ENCODE measurements around the gene PRKX.
"Not testable (repeated sequence)": the region's sequence is repeated elsewhere in the genome, so short reads cannot be mapped to it uniquely, and the experiment has no call there.

The PRKX gene

GRCh38 chrX:3648084-3648483 lies 65.4 kb downstream of the PRKX start:
- no peak for DNase-seq

DNA sequence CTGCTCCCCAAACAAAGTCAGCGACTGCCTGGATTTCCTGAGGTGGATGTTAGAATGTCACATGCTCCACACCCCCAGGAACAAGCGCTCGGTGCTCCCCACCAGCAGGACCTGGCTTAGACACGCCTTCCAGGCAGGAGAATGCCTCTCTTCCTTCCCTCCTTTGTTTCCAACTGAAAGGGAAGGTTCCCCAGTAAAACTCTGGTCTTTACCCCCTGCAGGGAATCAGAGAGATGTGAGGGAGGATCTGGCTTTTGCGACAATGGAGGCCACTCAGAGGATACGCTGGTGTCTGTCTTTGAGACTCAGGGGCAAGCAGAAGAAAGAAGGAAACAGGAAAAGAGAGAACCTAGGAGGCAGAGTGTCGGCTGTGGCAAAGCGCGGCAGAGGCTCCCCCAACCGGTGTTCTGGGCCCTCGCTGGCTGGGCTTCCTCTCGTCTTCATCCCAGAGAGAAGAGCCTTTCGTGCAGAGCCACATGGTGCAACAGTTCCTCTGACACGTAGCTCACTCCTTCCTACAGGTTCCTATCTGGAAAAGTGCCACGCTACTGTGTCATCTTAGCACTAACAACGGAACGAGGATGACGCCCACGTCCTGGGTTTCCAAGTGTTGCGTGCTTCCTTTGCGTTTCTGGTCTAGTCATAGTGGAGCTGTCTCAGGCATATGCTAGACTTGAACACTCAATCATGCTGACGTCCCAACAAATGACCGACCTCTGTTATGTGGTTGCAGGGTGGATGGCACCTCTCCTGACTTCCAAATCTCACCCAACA lies 73.4 kb downstream of the PRKX start:
- not testable (repeated sequence) for DNase-seq

GRCh38 chrX:3639236-3639635 lies 74.2 kb downstream of the PRKX start:
- DNase-seq = peak; percentile 67

DNA sequence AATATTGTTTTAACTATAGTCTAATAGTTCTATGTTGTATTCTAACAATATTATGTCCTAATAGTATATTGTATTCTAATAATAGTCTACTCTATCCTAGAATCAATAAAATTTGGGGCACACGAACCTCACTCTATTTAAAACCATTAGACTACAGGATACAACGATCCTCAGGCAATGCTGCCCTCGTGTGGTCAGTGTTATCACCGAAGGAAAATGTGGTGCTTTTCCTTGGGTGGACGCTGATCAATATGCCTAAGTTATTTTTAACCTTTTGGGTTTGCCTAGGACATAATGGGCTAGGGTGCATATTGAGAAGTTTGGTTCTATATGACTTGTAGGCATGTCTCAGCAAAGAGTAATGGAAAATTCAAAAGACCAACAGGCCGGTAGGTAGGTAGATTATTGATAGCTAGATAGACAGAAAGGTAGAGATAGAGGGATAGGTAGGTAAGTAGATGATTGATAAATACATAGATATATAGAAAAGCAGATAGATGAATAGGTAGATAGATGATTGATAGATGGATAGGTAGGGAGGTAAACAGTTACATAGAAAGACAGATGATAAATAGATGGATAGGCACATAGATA lies 75.1 kb downstream of the PRKX start:
- peak; percentile 63 for DNase-seq

GRCh38 chrX:3636803-3637202 lies 76.6 kb downstream of the PRKX start:
- no peak for DNase-seq

DNA sequence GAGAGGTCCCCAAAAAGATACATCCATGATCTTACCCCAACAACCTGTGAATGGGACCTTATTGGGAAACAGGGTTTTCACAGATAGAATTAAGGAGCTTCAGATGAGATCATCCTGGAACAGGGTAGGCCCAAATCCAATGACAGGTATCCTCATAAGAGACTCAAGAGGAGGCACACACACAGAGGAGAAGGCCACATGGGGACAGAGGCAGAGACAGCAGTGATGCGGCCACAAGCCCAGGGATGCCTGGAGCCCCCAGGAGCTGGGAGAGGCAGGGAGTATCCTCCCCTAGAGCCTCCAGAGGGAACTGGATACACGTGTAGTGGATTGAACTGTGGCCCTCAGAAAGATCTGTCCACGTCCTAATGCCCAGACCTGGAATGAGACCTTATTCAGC lies 82.3 kb downstream of the PRKX start:
- DNase-seq = no peak

- DNase-seq = no peak
Observed at GRCh38 chrX:3627594-3627993, 85.9 kb downstream of the PRKX start.

DNA sequence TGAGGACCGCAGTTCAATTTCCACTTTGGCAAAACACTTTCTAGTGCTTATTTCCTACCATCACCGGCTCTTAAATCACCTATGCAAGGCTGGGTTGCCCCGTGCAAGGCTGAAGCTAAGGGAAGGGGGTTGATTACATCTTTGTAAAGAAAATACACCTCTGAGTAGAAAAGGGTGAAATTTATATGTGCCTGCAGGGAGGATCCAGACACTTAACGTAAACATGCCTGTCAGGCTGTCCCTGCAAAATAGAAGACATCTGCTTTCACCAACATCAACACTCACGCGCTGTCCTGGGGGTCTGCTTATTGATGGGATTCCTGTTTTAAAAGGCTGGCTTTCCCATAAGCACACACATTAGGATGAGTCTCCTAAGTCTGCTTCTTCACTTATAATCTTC lies 92.0 kb downstream of the PRKX start:
- DNase-seq = no peak

GRCh38 chrX:3611744-3612143 lies 101.7 kb downstream of the PRKX start:
- DNase-seq = not testable (repeated sequence)

DNA sequence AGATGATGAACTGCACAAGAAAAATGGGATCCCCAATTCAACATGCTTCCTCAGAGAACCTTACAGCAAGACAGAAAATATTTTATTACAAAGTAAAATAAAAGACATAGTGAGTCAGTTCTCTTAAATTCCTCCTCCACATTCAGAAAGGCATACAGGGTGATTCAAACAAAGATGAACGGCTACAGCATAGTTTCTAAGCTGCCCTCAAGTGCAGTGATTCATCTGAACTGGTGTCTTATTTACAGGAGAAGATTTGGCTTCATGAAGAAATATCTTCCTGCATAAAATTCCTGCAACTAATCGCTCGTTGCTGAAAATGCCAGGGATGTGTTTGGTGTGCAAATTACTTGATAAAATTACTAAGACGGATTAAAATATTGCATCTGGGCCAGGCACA lies 103.6 kb downstream of the PRKX start:
- DNase-seq = no peak

DNA sequence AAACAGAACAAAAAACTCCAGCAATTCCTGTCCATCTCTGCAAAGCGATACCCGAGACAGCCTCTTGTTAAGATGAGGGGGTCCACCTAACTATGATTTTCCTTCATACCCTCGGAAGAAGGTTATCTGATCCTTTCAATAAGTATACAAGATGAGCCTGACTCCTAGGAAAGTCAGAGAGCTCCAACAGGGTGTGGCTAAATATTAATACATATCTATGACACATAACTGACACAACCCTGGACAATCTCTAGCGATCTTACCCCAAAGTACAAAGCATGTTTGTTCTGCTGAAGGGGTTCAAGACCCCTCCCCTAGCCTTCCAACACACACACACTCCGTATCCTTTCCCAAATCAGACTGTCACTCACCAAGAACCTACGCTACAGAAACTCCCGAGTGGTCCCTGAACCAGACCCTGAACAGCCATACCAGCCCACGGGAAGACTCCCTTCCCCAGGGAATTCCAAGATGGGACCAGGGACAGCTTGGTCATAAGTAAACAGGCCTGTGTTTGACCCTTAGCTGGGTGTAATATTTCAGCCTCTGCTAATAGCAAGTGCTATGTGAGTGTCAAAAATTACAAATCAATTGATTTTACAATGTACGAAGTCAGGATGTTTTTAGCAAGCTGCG lies 110.3 kb downstream of the PRKX start:
- DNase-seq = no peak

- no peak for DNase-seq
Observed at GRCh38 chrX:3599802-3600430, 113.5 kb downstream of the PRKX start.

- DNase-seq = no peak
Observed at GRCh38 chrX:3598709-3599108, 114.7 kb downstream of the PRKX start.

DNA sequence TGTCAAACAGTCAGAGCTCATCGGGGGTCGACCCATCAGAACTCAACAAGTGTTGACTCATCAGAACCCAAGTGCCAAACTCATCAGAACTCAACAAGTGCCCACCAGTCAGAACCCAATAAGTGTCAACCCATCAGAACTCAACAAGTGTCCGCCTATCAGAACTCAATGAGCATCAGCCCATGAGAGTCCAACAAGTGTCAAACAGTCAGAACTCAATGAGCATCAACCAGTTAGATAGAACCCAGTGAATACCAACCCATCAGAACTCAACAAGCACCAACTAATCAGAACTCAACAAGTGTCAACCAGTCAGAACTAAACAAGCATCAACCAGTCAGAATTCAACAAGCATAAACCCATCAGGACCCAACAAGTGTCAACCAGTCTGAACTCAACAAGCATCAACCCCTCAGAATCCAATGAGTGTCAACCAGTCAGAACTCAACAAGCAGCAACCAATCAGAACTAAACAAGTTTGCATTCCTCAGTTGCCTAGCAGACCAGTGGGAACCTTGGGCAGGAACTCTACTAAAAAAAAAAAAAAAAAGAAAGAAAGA lies 115.3 kb downstream of the PRKX start:
- DNase-seq = no peak

GRCh38 chrX:3592184-3592583 lies 121.3 kb downstream of the PRKX start:
- no peak for DNase-seq

DNA sequence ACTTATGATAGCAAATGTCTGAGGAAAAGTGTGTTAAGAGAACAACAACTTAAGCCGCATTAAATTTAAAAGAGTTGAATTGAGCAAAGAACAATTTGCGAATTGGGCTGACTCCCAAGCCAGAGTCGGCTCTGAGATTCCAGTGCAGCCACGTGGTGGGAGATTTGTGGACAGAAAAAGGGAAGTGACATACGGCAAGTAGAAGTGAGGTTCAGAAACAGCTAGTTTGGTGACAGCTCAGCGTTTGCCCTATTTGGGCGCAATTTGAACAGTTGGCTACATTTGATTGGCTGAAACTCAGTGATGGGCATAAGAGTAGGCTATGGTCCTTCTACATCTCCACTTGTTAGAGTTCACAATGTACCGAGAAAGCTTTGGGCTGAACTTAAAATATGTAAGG lies 124.0 kb downstream of the PRKX start:
- peak; percentile 43 for DNase-seq

- no peak for DNase-seq
Observed at GRCh38 chrX:3585719-3586118, 127.7 kb downstream of the PRKX start.

GRCh38 chrX:3584415-3584996 lies 128.9 kb downstream of the PRKX start:
- no peak for DNase-seq

- no peak for DNase-seq
Observed at GRCh38 chrX:3582451-3582850, 131.0 kb downstream of the PRKX start.

GRCh38 chrX:3581609-3582108 lies 131.8 kb downstream of the PRKX start:
- no peak for DNase-seq

- DNase-seq = no peak
Observed at GRCh38 chrX:3577551-3577950, 135.9 kb downstream of the PRKX start.

DNA sequence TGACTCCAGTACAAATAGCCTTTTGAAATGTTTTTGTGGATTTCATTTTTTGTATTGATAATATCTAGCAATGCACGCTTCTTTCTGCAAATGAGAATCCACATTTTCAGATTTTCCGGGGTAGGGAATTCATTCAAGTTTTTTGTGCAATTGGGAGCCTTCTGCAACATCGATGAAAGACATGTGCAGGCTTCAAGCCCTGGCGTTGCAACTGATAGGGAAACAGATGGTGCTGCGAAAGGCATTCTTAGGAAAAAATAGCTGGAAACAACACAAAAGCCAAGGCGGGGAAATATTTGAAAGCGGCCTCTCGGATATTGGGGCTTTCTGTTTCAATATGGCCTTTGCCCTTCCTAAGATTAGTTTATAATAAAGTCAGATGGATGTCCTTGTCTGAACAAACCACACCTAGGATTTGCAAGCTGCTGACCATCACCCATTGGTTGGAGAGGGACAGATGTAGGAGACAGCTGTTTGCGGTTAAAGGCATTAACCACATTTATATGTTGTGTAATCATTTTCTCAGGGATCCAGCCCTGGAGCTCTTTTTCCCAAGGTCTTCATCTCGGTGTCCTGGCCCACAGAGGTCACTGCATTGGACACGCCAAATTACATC lies 136.5 kb downstream of the PRKX start:
- no peak for DNase-seq
